ENCODE data around the gene THSD7B.
"Not testable (repeated sequence)": the region's sequence is repeated elsewhere in the genome, so short reads cannot be mapped to it uniquely, and the experiment has no call there.

The THSD7B gene

DNA sequence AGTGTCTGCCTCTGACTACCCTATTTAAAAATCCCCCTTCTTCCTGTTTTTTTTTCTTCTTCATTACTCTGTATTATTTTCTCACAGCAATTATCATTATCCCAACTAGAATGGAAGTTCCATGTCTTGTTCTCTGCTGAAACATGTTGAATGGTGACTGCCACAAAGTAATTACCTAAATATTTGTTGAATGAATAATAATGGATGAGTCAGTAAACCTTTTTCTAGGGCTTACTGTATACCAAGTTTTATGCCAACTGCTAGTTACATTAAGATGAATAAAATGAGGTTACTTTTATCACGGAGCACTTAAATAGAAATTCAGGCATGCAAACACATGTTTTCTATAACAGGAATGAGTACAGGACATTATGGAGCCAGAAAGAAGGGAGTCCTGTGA is 490.6 kb downstream of the THSD7B start:
- Mint-ChIP-seq H3K4me1 (ENCODE audit: low read depth) (no peaks in the 10 kb centered on the region), H3K36me3 (no peaks in the 10 kb centered on the region), H3K27ac (no peak overlapping the region), H3K9me3 (ENCODE audit: low read depth) (no peaks in the 10 kb centered on the region), H3K27me3 (no peaks in the 10 kb centered on the region), H3K4me3 (no peak overlapping the region)

DNA sequence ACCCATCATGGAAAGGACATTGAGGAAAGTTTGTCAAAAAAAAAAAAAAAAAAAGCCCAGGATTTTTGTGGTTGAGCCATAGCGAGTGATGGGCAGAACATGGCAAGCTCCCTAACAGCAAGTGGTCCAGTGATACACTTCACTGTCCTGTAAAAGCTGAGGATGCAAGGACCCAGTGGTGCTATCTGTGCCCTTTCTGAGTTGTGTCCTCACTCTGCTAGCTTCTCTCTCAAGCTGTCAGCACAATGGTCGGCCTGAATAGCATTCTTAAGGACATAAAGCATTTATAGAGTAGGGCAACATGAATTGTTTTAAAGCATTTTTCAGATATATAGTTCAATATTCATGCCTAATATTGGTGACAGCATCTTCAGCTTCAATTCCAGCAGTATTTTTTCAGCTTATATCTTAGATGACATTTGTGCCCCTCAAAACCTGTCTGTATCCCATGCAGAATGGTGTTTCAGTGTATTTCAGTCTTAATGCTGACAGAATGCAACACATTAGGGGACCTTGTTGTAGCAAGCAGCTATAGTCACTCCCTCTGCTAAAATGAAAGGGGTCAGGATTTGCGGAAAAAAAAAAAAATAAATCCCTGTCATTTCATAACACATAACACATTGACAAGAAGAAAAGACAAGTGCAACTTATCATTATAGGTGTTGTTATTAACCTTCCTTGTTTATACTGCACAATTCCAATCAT is 496.7 kb downstream of the THSD7B start:
- Mint-ChIP-seq H3K4me3 (no peak overlapping the region), H3K4me1 (ENCODE audit: low read depth) (no peaks in the 10 kb centered on the region), H3K27ac (no peak overlapping the region), H3K36me3 (no peaks in the 10 kb centered on the region), H3K27me3 (no peaks in the 10 kb centered on the region), H3K9me3 (ENCODE audit: low read depth) (no peaks in the 10 kb centered on the region)

DNA sequence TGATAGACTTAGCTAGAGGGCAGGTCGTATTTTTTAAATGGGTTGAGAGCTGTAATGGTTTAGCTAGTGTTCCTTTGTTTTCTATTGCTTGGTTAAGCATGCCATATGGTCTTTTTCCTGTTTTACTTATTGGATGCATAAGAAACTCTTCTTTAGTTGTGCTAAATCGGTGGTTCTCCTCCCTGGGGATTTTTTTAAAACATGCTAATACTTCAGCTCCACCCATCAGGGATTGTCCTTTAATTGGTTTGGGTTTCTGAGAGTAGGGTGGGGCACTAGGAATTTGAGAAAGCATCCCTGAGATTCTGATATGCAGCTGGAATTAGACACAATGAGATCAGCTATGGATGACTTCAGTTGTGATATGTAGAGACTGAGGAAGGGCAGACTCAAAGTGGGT is 497.2 kb downstream of the THSD7B start:
- Mint-ChIP-seq H3K27ac (no peak overlapping the region), H3K9me3 (ENCODE audit: low read depth) (no peaks in the 10 kb centered on the region), H3K4me1 (ENCODE audit: low read depth) (no peaks in the 10 kb centered on the region), H3K4me3 (no peak overlapping the region), H3K27me3 (no peaks in the 10 kb centered on the region), H3K36me3 (no peaks in the 10 kb centered on the region)

DNA sequence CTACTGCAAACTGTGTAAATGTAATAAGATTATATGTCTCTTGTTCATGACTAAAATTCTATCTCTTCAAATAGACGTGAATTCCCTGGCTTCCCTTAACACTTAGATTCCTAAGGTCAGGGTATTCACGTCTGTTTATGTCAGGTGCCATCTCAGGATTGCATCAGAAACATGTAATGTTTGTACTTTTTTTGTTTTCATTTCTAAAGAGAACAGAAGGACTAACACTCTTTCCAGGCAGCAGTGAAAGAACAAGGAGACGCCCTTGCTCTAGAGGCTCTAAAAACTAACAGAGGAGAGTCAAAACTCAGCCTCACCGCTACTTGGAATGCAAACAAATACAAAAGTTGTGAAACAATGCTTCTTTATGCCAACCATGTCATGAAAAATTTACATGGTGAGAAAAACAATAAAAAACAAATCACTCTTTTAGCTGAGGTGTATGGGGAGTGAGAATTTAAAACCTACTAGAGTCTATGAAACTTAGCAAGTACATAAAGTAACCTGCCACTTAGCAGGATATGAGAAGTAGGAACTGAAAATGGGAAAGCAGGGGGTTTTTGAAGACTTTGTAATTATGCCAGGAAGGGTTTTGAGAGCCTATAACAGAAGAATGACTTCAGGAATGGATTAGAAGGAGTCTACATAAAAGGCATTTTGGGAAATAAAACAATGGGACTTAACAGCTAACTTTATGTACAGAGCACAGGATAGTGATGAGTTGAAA is 522.7 kb downstream of the THSD7B start:
- no peak overlapping the region for H3K27ac Mint-ChIP-seq
- no peaks in the 10 kb centered on the region for H3K36me3 Mint-ChIP-seq
- no peaks in the 10 kb centered on the region for H3K27me3 Mint-ChIP-seq
- no peak overlapping the region for H3K4me3 Mint-ChIP-seq
- H3K9me3 Mint-ChIP-seq (ENCODE audit: low read depth) = no peaks in the 10 kb centered on the region
- H3K4me1 Mint-ChIP-seq (ENCODE audit: low read depth) = no peaks in the 10 kb centered on the region

DNA sequence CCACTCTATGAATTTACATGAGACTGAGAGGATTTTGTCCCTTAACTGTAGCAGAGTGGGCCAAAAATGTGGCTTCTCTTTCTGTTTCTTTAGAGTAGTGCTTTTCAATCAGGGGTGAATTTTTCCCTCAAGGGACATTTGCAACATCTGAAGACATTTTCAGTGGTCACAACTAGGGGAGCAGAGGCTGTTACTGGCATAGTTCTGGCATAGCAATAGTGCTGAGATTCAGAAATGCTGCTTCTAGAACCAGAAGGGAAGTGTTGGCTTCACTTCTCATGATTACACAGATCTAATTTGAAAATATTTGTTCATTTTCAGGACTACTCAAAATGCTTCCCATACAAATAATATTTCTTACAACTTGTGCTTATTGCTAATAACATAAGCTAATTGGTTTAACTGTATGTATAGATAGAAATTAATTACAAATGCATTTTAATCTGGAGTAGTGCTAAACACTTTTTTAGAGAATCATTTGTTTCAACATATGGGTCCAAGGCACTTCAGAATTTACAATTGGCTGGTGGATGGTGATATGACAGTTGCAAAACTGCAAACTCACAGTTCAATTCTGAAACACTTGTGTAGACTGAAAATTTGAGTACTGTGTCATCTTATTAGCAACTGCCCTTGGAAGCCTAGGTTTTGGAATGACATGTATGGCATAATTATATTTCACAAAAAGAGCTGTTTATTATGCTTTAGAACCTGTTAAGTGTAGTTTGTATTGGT is 526.7 kb downstream of the THSD7B start:
- H3K4me1 Mint-ChIP-seq (ENCODE audit: low read depth) = no peaks in the 10 kb centered on the region
- no peaks in the 10 kb centered on the region for H3K27me3 Mint-ChIP-seq
- no peaks in the 10 kb centered on the region for H3K36me3 Mint-ChIP-seq
- no peaks in the 10 kb centered on the region for H3K9me3 Mint-ChIP-seq (ENCODE audit: low read depth)
- H3K4me3 Mint-ChIP-seq = no peak overlapping the region
- no peak overlapping the region for H3K27ac Mint-ChIP-seq

DNA sequence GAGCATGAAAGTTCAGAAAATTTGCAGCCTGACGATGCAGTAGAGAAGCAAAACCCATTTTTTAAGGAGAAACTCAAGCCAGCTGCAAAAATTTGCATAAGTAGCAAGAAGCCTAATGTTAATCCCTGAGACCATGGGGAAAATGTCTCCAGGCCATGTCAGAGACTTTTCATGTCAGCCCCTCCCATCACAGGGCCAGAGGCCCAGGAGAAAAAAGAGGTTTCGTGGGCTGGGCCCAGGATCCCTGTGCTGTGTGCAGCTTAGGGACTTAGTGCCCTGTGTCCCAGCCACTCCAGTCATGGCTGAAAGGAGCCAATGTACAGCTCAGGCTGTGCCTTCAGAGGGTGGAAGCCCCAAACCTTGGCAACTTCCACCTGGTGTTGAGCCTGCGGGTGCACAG is 533.0 kb downstream of the THSD7B start:
- H3K4me1 Mint-ChIP-seq (ENCODE audit: low read depth) = no peaks in the 10 kb centered on the region
- no peaks in the 10 kb centered on the region for H3K27me3 Mint-ChIP-seq
- H3K27ac Mint-ChIP-seq = no peak overlapping the region
- H3K4me3 Mint-ChIP-seq = no peak overlapping the region
- H3K36me3 Mint-ChIP-seq = no peaks in the 10 kb centered on the region
- H3K9me3 Mint-ChIP-seq (ENCODE audit: low read depth) = no peaks in the 10 kb centered on the region

DNA sequence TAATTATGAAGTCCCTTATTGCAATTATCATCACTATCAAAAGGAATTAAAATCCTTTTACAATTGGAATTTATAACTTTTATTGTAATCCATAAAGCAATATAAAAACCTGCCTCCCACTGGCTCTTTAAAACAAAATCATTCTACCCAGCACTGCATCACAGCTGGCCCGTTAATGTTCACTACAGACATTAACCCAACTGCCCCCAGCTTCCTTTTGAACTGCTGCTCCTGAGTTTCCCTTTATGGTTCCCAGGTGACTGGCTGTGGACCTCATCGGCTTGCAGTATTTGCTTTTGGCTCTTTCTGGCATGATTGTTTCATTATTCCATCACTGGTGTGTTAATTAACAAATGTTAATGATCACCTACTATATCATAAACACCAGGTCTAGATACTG is 535.6 kb downstream of the THSD7B start:
- H3K4me3 Mint-ChIP-seq = no peak overlapping the region
- H3K27ac Mint-ChIP-seq = no peak overlapping the region
- H3K27me3 Mint-ChIP-seq = no peaks in the 10 kb centered on the region
- no peaks in the 10 kb centered on the region for H3K36me3 Mint-ChIP-seq
- H3K4me1 Mint-ChIP-seq (ENCODE audit: low read depth) = no peaks in the 10 kb centered on the region
- H3K9me3 Mint-ChIP-seq (ENCODE audit: low read depth) = no peaks in the 10 kb centered on the region

DNA sequence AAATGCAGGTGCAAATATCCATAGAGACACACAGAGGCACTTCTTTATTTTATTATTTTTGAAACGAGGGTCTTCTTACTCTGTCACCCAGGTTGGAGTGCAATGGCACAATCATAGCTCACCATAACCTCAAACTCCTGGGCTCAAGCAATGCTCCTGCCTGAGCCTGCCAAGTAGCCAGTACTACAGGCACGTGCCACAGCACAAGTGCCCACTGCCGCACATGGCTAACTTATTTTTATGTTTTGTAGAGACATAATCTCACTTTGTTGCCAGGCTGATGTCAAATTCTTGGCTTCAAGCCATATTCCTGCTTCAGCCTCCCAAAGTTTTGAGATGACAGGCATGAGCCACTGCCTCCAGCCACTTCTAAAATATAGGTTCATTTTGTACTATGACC is 537.6 kb downstream of the THSD7B start:
- no peaks in the 10 kb centered on the region for H3K36me3 Mint-ChIP-seq
- no peaks in the 10 kb centered on the region for H3K4me1 Mint-ChIP-seq (ENCODE audit: low read depth)
- no peak overlapping the region for H3K4me3 Mint-ChIP-seq
- no peak overlapping the region for H3K27ac Mint-ChIP-seq
- no peaks in the 10 kb centered on the region for H3K9me3 Mint-ChIP-seq (ENCODE audit: low read depth)
- H3K27me3 Mint-ChIP-seq = no peaks in the 10 kb centered on the region

DNA sequence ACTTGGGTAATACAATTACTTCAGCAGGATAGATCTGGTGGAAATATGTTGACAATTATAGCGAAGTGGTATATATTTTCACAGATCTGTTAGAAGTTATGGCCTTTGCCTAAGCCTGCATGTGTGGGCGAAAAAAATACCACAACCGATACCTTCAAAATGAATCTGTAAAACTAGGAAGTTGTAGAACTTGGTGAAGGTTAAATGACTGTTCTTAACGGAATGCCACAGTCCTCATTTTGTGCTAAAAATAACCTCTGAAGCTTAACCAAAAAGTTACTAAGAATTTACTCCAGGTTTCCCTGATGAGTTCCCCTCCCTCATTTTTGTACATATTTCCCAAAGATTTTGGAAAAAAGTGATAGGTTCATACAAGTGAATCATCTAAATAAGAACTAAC is 550.7 kb downstream of the THSD7B start:
- peaks cover 2% of the 10 kb centered on the region for H3K27me3 Mint-ChIP-seq
- H3K4me1 Mint-ChIP-seq (ENCODE audit: low read depth) = no peaks in the 10 kb centered on the region
- no peak overlapping the region for H3K4me3 Mint-ChIP-seq
- H3K27ac Mint-ChIP-seq = no peak overlapping the region
- no peaks in the 10 kb centered on the region for H3K36me3 Mint-ChIP-seq
- H3K9me3 Mint-ChIP-seq (ENCODE audit: low read depth) = peaks cover 3% of the 10 kb centered on the region

DNA sequence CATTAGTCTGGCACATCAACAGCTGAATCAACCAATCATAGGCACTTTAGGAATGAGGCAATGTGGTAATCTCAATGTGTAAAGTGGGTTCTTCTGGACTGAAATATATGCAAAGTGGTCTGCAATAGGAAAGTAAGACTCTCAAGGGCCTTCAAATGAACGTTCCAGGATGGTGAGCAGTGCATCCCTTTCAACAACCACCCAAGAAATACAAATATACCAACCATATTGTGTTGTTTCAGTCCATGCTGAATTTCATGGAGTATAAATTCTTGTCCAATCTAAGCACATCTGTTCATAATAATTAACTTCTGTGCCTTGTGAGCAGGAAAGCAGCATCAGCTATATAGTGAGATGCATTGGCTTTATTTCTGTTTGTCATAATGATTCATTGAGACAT is 556.2 kb downstream of the THSD7B start:
- H3K9me3 Mint-ChIP-seq (ENCODE audit: low read depth) = peaks cover 3% of the 10 kb centered on the region
- H3K27ac Mint-ChIP-seq = no peak overlapping the region
- peaks cover 2% of the 10 kb centered on the region for H3K27me3 Mint-ChIP-seq
- no peaks in the 10 kb centered on the region for H3K36me3 Mint-ChIP-seq
- no peaks in the 10 kb centered on the region for H3K4me1 Mint-ChIP-seq (ENCODE audit: low read depth)
- H3K4me3 Mint-ChIP-seq = no peak overlapping the region

DNA sequence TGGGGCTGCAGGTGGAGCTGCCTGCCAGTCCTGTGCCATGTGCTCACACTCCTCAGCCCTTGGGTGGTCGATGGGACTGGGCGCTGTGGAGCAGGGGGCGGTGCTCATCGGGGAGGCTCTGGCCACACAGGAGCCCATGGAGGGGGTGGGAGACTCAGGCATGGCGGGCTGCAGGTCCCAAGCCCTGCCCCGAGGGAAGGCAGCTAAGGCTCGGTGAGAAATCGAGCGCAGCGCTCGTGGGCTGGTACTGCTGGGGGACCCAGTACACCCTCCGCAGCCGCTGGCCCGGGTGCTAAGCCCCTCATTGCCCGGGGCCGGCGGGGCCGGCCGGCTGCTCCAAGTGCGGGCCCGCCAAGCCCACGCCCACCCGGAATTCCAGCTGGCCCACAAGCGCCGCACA is 566.2 kb downstream of the THSD7B start:
- H3K4me3 Mint-ChIP-seq; H3K4me1 Mint-ChIP-seq (ENCODE audit: low read depth); H3K27me3 Mint-ChIP-seq; H3K27ac Mint-ChIP-seq; H3K36me3 Mint-ChIP-seq; H3K9me3 Mint-ChIP-seq (ENCODE audit: low read depth): not testable (repeated sequence)

DNA sequence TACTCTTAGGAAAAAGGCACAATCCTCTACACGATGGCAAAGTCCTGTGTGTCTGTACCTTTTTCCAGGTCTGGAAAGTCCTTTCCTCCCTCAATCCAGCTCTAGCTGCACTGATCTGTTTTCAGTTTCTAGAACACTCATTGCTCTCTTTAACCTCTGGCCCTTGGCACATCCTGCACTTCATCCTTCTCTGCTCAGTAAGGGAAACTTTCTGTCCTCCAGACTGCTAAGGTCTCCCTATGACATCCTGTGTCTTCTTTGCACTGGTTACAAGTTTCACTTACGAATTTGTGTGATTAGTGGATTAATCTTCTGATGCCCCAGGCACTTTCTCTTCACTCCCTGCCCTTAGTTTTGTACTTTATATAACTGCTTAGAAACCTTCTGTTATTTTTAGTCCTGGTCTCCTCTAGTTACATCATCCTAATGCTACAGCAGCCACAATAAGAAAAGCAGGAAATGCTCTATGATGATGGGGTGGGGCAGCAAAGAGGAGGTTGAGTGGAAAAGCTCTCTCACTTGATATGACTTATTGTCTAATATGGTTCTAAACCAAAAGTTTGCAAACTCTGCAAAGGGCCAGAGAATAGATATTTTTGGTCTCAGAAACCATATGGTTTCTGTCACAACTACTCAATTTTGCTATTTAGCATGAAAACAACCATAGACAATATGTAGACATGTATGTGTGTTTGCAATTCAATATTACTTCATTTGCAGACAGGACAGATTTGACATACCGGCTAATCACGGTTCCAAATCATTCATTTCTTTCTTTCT is 568.2 kb downstream of the THSD7B start:
- Mint-ChIP-seq H3K27ac (no peak overlapping the region), H3K4me1 (ENCODE audit: low read depth) (no peaks in the 10 kb centered on the region), H3K27me3 (no peaks in the 10 kb centered on the region), H3K9me3 (ENCODE audit: low read depth) (no peaks in the 10 kb centered on the region), H3K36me3 (no peaks in the 10 kb centered on the region), H3K4me3 (no peak overlapping the region)

DNA sequence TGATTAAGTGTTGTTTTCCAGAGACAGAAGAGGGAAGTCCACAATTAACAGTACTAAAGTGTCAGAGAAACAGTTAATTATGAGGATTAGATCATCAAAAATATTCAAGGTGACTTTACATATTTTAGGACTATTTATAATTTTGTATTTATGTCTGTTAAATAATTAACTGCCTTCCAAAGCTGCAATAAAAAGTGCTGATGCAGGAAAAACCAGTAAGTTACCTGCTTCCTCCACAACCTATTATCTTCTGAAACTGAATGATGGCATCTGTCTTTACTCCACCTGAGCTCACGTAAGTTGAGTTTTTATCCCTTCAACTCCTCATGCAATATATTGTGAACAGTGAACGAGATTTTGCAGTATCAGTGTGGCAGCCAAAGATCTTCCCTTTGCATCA is 570.7 kb downstream of the THSD7B start:
- no peaks in the 10 kb centered on the region for H3K4me1 Mint-ChIP-seq (ENCODE audit: low read depth)
- no peaks in the 10 kb centered on the region for H3K9me3 Mint-ChIP-seq (ENCODE audit: low read depth)
- no peaks in the 10 kb centered on the region for H3K36me3 Mint-ChIP-seq
- H3K4me3 Mint-ChIP-seq = no peak overlapping the region
- H3K27ac Mint-ChIP-seq = no peak overlapping the region
- H3K27me3 Mint-ChIP-seq = no peaks in the 10 kb centered on the region

DNA sequence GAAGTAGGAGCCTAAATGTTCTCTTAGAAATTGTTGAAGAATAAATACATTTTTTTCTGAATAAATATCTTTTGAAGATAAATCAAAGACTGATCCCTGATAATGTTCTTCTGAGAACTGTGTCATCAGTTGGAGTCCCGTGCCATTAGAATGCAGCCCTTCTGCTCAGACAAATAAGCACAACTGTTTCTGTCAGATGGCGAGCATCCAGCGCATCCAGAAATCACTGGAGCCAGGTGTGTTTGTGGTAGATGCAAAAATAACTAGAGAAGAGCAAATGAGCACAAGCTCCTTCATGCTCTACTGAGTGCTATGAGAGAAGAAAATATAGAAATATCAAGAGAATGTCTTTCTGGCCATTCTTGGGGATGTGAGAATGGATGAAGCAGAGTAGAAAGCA is 573.7 kb downstream of the THSD7B start:
- Mint-ChIP-seq H3K4me3 (no peak overlapping the region), H3K9me3 (ENCODE audit: low read depth) (no peaks in the 10 kb centered on the region), H3K36me3 (no peaks in the 10 kb centered on the region), H3K4me1 (ENCODE audit: low read depth) (no peaks in the 10 kb centered on the region), H3K27ac (no peak overlapping the region), H3K27me3 (no peaks in the 10 kb centered on the region)

DNA sequence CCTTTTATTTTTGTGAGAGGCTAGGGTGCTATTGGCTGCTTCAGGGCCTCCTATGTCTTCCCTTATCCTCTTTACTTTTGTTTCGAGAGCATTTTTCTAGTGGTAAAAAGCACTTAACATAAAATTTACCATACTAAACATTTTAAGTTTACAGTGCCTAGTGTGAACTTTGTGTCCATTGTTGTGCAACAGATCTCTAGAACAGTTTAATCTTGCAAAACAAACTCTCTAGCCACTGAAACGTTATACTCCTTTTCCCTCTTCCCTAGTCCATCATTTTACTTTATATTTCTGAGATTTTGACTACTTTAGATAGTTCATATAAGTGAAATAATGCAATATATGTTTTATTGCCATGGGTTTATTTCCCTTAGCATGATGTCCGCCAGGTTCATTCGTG is 580.6 kb downstream of the THSD7B start:
- Mint-ChIP-seq H3K4me1 (ENCODE audit: low read depth) (no peaks in the 10 kb centered on the region), H3K4me3 (no peak overlapping the region), H3K27ac (no peak overlapping the region), H3K36me3 (no peaks in the 10 kb centered on the region), H3K9me3 (ENCODE audit: low read depth) (no peaks in the 10 kb centered on the region), H3K27me3 (peaks cover 2% of the 10 kb centered on the region)
